ENCODE data around the gene CDC20.

GRCh38 chr1:43314233-43314632 is 44.5 kb upstream of the CDC20 start:
- TF ChIP-seq CTCF (IDR thresholded peaks at IDR 0.05) (no peak), POLR2A (IDR thresholded peaks at IDR 0.05) (no peak)
